IMR-90 (cell line): Measurements from ENCODE around the gene ERCC6.

Experiments used
- BHLHE40 ChIP-seq: fragments of 150-350 bp; IDR thresholded peaks from 2 replicates; pipeline ENCODE4 v1.6.1; 2016; ENCODE audit warnings: mild to moderate bottlenecking, low read depth, low read length
- MAZ ChIP-seq: IDR thresholded peaks from 2 replicates; pipeline ENCODE4 v1.6.1; 2012; ENCODE audit warnings: low read depth, mild to moderate bottlenecking, low read length, improper control_type of control experiment, moderate library complexity, borderline replicate concordance
- MXI1 ChIP-seq: IDR thresholded peaks from 2 replicates; pipeline ENCODE4 v1.6.1; 2012; ENCODE audit warnings: low read depth, mild to moderate bottlenecking, low read length, moderate library complexity, borderline replicate concordance
- POLR2A ChIP-seq: IDR thresholded peaks from 2 replicates; pipeline ENCODE4 v1.6.1; 2012; ENCODE audit warnings: mild to moderate bottlenecking, low read depth, low read length
- RAD21 ChIP-seq: IDR thresholded peaks from 2 replicates; pipeline ENCODE4 v1.6.1; 2012; ENCODE audit warnings: low read length, improper control_type of control experiment
- SMC3 ChIP-seq: fragments of 150-350 bp; IDR thresholded peaks from 2 replicates; pipeline ENCODE4 v1.6.1; 2016; ENCODE audit warnings: low read depth, mild to moderate bottlenecking, antibody characterized with exemption, low read length, moderate library complexity
- TF ChIP-seq, protein P1 (sequence below): conservative IDR thresholded peaks from 2 replicates; pipeline ENCODE4 v1.5.1; 2012; ENCODE audit warnings: mild to moderate bottlenecking, low read depth, low read length, improper control_type of control experiment

- TF ChIP-seq, protein P1, sequence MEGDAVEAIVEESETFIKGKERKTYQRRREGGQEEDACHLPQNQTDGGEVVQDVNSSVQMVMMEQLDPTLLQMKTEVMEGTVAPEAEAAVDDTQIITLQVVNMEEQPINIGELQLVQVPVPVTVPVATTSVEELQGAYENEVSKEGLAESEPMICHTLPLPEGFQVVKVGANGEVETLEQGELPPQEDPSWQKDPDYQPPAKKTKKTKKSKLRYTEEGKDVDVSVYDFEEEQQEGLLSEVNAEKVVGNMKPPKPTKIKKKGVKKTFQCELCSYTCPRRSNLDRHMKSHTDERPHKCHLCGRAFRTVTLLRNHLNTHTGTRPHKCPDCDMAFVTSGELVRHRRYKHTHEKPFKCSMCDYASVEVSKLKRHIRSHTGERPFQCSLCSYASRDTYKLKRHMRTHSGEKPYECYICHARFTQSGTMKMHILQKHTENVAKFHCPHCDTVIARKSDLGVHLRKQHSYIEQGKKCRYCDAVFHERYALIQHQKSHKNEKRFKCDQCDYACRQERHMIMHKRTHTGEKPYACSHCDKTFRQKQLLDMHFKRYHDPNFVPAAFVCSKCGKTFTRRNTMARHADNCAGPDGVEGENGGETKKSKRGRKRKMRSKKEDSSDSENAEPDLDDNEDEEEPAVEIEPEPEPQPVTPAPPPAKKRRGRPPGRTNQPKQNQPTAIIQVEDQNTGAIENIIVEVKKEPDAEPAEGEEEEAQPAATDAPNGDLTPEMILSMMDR: no peak
- TF ChIP-seq SMC3 (no peak), POLR2A (no peak), MXI1 (no peak), BHLHE40 (no peak), RAD21 (no peak), MAZ (no peak)
These were observed 19.3 kb upstream of the ERCC6 start for GRCh38 chr10:49558190-49558589.
